ENCODE measurements around the gene OCIAD1.
"Not testable (repeated sequence)": the region's sequence is repeated elsewhere in the genome, so short reads cannot be mapped to it uniquely, and the experiment has no call there.

DNA sequence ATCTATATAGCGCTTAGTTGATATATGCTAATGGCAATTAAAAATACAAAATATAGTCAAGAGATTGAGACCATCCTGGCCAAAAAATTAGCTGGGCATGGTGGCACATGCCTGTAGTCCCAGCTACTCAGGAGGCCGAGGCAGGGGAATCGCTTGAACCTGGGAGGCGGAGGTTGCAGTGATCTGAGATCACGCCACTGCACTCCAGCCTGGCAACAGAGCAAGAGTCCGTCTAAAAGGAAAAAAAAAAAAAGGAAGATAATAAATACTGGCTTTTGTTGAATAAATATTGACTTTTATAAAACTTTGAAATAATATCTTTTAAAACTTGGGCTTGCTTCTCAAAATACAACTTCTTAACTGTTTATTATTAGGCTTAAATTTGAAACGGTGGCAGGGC lies 14.6 kb upstream of the OCIAD1 start:
- TF ChIP-seq, protein P1, sequence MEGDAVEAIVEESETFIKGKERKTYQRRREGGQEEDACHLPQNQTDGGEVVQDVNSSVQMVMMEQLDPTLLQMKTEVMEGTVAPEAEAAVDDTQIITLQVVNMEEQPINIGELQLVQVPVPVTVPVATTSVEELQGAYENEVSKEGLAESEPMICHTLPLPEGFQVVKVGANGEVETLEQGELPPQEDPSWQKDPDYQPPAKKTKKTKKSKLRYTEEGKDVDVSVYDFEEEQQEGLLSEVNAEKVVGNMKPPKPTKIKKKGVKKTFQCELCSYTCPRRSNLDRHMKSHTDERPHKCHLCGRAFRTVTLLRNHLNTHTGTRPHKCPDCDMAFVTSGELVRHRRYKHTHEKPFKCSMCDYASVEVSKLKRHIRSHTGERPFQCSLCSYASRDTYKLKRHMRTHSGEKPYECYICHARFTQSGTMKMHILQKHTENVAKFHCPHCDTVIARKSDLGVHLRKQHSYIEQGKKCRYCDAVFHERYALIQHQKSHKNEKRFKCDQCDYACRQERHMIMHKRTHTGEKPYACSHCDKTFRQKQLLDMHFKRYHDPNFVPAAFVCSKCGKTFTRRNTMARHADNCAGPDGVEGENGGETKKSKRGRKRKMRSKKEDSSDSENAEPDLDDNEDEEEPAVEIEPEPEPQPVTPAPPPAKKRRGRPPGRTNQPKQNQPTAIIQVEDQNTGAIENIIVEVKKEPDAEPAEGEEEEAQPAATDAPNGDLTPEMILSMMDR (IDR thresholded peaks at IDR 0.05), result not testable (repeated sequence)
- TF ChIP-seq POLR2A (IDR thresholded peaks at IDR 0.05), result not testable (repeated sequence)
